Measurements from ENCODE around the gene RAB6A.

The RAB6A gene

GRCh38 chr11:73652046-73652730, 108.7 kb downstream of the RAB6A start:
- POLR2A ChIA-PET (ENCODE audit: low non-redundant PET): no interaction called here
- H3K27ac ChIP-seq: no peak overlapping the region
- TF ChIP-seq, protein P1, sequence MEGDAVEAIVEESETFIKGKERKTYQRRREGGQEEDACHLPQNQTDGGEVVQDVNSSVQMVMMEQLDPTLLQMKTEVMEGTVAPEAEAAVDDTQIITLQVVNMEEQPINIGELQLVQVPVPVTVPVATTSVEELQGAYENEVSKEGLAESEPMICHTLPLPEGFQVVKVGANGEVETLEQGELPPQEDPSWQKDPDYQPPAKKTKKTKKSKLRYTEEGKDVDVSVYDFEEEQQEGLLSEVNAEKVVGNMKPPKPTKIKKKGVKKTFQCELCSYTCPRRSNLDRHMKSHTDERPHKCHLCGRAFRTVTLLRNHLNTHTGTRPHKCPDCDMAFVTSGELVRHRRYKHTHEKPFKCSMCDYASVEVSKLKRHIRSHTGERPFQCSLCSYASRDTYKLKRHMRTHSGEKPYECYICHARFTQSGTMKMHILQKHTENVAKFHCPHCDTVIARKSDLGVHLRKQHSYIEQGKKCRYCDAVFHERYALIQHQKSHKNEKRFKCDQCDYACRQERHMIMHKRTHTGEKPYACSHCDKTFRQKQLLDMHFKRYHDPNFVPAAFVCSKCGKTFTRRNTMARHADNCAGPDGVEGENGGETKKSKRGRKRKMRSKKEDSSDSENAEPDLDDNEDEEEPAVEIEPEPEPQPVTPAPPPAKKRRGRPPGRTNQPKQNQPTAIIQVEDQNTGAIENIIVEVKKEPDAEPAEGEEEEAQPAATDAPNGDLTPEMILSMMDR (conservative IDR thresholded peaks at IDR 0.05; ENCODE audit: low read depth): no peak
- CTCF ChIA-PET: no interaction called here
- DNase-seq (ENCODE audit: low spot score): no peak

DNA sequence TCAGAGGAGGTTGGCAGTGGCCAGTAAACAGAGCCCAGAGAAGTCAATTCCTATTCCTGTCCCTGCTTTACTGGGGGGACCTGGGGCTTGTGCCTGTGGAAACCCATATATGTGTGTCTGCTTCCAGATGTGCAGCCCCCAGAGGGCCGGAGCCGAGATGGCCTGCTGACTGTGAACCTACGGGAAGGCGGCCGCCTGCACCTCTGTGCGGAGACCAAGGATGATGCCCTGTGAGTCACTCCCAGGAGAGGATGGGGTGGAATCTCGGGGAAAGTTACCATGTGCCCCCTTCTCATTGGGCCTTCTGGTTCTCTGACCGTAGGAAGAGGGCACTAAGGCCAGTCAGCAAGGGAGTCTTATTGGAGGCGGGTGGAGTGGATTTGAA, 109.2 kb downstream of the RAB6A start:
- TF ChIP-seq, protein P1 (conservative IDR thresholded peaks at IDR 0.05; ENCODE audit: low read depth): no peak
- DNase-seq (ENCODE audit: low spot score): no peak
- ChIA-PET POLR2A (ENCODE audit: low non-redundant PET) (no interaction called here), CTCF (no interaction called here)
- no peak overlapping the region for H3K27ac ChIP-seq

GRCh38 chr11:73651252-73651651, 109.6 kb downstream of the RAB6A start:
- TF ChIP-seq, protein P1 (conservative IDR thresholded peaks at IDR 0.05; ENCODE audit: low read depth): no peak
- H3K27ac ChIP-seq: no peak overlapping the region
- DNase-seq (ENCODE audit: low spot score): no peak
- CTCF ChIA-PET: no interaction called here
- POLR2A ChIA-PET (ENCODE audit: low non-redundant PET): no interaction called here

- CTCF ChIA-PET: interaction anchor here (0.5 kb wide), 1 partner anchor 60 kb away, joined by 3 read pairs; no protein-coding TSS in a partner anchor
- POLR2A ChIA-PET (ENCODE audit: low non-redundant PET): no interaction called here
- TF ChIP-seq, protein P1 (conservative IDR thresholded peaks at IDR 0.05; ENCODE audit: low read depth): no peak
- no peak for DNase-seq (ENCODE audit: low spot score)
- H3K27ac ChIP-seq: no peak overlapping the region
These were observed 110.5 kb downstream of the RAB6A start for GRCh38 chr11:73650400-73650799.

- ChIA-PET POLR2A (ENCODE audit: low non-redundant PET) (no interaction called here), CTCF (interaction anchor here (0.6 kb wide), 1 partner anchor 888 kb away, joined by 8 read pairs; no protein-coding TSS in a partner anchor)
- no peak overlapping the region for H3K27ac ChIP-seq
- TF ChIP-seq, protein P1 (conservative IDR thresholded peaks at IDR 0.05; ENCODE audit: low read depth): no peak
- no peak for DNase-seq (ENCODE audit: low spot score)
These were observed 111.7 kb downstream of the RAB6A start for GRCh38 chr11:73649206-73649605.

DNA sequence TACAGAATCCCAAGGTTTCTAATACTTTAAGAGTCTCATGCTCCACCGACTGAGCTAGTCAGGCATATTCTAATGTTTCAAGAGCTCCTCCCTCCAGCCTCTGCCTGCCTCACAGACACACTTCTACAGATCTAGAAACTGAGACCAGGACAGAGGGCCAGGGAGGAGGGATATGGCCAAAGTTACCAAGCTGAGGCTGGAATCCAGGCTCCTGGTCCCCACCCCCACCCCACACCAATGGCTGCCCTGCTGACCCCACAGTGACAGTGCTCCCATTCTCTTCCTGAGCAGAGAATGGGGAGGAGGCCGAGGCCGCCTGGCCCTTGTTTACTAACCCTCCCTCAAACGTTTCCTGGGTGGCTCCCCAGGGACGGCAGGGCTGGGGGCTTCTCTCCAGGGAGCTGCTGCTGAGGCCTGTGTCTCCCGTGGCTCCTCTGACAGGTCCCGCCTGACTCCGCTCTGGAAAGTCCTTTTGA, 112.3 kb downstream of the RAB6A start:
- CTCF ChIA-PET: interaction anchor here (2.1 kb wide), 1 partner anchor 12 kb away, joined by 8 read pairs; no protein-coding TSS in a partner anchor

More for the DNA sequence above, 112.3 kb downstream of the RAB6A start:
- POLR2A ChIA-PET (ENCODE audit: low non-redundant PET): interaction anchor here (0.5 kb wide), 1 partner anchor 19 kb away, joined by 4 read pairs; no protein-coding TSS in a partner anchor
- H3K27ac ChIP-seq: no peak overlapping the region
- TF ChIP-seq, protein P1 (conservative IDR thresholded peaks at IDR 0.05; ENCODE audit: low read depth): no peak
- no peak for DNase-seq (ENCODE audit: low spot score)

Measured in RWPE1 (cell line).